OCI-LY1 (cell line): ENCODE results near the gene TIMP3.

Experiments
- EZH2 ChIP-seq: fragments of 200-600 bp; sonication (generic), shearing (Covaris generic); IDR thresholded peaks from 2 replicates; pipeline ENCODE4 v1.8.0; 2017; ENCODE audit warnings: borderline replicate concordance, mixed run types, mild to moderate bottlenecking, antibody characterized with exemption, low read length, moderate library complexity, mixed read lengths
- TF ChIP-seq, protein P1 (sequence below): fragments of 200-600 bp; sonication (generic), shearing (Covaris generic); IDR thresholded peaks from 2 replicates; pipeline ENCODE4 v1.5.1; 2017; ENCODE audit warnings: mild to moderate bottlenecking, antibody characterized with exemption, low read length, moderate library complexity, mixed read lengths

DNA sequence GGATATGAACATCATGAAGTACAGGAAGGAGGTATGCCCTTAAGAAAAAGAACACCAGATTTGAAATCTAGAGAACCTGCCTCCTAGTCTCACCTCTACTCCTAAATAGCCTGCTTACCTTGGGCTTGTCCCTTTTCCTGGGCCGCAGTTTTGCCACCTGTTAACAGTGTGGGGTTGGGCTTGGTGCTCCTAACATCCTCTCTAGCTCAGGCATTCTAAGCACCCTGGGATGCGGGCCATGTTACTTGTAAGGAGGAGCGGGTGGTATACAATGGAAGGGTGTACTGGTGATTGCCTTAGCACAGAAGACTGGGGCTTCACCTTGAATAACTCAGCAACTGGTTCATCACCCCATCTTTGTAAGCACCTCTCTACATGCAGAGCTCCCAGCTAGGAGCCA is 48.7 kb downstream of the TIMP3 start:
- TF ChIP-seq, protein P1, sequence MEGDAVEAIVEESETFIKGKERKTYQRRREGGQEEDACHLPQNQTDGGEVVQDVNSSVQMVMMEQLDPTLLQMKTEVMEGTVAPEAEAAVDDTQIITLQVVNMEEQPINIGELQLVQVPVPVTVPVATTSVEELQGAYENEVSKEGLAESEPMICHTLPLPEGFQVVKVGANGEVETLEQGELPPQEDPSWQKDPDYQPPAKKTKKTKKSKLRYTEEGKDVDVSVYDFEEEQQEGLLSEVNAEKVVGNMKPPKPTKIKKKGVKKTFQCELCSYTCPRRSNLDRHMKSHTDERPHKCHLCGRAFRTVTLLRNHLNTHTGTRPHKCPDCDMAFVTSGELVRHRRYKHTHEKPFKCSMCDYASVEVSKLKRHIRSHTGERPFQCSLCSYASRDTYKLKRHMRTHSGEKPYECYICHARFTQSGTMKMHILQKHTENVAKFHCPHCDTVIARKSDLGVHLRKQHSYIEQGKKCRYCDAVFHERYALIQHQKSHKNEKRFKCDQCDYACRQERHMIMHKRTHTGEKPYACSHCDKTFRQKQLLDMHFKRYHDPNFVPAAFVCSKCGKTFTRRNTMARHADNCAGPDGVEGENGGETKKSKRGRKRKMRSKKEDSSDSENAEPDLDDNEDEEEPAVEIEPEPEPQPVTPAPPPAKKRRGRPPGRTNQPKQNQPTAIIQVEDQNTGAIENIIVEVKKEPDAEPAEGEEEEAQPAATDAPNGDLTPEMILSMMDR: no peak
- TF ChIP-seq EZH2: no peak
